HG03457 (cell line): ENCODE measurements around the gene MAPT.

Experiments used
- ATAC-seq: cut with Tn5 transposase; IDR thresholded peaks from one replicate; pipeline ENCODE4 v1.9.1; 2021; ENCODE audit warnings: moderate number of reproducible peaks; ENCODE audit not compliant: unreplicated experiment

The MAPT gene

DNA sequence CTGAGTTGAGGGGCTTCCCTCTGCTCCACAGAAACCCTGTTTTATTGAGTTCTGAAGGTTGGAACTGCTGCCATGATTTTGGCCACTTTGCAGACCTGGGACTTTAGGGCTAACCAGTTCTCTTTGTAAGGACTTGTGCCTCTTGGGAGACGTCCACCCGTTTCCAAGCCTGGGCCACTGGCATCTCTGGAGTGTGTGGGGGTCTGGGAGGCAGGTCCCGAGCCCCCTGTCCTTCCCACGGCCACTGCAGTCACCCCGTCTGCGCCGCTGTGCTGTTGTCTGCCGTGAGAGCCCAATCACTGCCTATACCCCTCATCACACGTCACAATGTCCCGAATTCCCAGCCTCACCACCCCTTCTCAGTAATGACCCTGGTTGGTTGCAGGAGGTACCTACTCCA is 130.7 kb downstream of the MAPT start:
- no peak for ATAC-seq

DNA sequence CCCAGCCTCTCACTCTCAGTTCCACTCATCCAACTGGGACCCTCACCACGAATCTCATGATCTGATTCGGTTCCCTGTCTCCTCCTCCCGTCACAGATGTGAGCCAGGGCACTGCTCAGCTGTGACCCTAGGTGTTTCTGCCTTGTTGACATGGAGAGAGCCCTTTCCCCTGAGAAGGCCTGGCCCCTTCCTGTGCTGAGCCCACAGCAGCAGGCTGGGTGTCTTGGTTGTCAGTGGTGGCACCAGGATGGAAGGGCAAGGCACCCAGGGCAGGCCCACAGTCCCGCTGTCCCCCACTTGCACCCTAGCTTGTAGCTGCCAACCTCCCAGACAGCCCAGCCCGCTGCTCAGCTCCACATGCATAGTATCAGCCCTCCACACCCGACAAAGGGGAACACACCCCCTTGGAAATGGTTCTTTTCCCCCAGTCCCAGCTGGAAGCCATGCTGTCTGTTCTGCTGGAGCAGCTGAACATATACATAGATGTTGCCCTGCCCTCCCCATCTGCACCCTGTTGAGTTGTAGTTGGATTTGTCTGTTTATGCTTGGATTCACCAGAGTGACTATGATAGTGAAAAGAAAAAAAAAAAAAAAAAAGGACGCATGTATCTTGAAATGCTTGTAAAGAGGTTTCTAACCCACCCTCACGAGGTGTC is 131.3 kb downstream of the MAPT start:
- ATAC-seq: no peak

DNA sequence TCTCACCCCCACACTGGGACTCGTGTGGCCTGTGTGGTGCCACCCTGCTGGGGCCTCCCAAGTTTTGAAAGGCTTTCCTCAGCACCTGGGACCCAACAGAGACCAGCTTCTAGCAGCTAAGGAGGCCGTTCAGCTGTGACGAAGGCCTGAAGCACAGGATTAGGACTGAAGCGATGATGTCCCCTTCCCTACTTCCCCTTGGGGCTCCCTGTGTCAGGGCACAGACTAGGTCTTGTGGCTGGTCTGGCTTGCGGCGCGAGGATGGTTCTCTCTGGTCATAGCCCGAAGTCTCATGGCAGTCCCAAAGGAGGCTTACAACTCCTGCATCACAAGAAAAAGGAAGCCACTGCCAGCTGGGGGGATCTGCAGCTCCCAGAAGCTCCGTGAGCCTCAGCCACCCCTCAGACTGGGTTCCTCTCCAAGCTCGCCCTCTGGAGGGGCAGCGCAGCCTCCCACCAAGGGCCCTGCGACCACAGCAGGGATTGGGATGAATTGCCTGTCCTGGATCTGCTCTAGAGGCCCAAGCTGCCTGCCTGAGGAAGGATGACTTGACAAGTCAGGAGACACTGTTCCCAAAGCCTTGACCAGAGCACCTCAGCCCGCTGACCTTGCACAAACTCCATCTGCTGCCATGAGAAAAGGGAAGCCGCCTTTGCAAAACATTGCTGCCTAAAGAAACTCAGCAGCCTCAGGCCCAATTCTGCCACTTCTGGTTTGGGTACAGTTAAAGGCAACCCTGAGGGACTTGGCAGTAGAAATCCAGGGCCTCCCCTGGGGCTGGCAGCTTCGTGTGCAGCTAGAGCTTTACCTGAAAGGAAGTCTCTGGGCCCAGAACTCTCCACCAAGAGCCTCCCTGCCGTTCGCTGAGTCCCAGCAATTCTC is 132.1 kb downstream of the MAPT start:
- no peak for ATAC-seq

DNA sequence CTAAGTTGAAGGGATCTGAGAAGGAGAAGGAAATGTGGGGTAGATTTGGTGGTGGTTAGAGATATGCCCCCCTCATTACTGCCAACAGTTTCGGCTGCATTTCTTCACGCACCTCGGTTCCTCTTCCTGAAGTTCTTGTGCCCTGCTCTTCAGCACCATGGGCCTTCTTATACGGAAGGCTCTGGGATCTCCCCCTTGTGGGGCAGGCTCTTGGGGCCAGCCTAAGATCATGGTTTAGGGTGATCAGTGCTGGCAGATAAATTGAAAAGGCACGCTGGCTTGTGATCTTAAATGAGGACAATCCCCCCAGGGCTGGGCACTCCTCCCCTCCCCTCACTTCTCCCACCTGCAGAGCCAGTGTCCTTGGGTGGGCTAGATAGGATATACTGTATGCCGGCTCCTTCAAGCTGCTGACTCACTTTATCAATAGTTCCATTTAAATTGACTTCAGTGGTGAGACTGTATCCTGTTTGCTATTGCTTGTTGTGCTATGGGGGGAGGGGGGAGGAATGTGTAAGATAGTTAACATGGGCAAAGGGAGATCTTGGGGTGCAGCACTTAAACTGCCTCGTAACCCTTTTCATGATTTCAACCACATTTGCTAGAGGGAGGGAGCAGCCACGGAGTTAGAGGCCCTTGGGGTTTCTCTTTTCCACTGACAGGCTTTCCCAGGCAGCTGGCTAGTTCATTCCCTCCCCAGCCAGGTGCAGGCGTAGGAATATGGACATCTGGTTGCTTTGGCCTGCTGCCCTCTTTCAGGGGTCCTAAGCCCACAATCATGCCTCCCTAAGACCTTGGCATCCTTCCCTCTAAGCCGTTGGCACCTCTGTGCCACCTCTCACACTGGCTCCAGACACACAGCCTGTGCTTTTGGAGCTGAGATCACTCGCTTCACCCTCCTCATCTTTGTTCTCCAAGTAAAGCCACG is 133.0 kb downstream of the MAPT start:
- no peak for ATAC-seq

DNA sequence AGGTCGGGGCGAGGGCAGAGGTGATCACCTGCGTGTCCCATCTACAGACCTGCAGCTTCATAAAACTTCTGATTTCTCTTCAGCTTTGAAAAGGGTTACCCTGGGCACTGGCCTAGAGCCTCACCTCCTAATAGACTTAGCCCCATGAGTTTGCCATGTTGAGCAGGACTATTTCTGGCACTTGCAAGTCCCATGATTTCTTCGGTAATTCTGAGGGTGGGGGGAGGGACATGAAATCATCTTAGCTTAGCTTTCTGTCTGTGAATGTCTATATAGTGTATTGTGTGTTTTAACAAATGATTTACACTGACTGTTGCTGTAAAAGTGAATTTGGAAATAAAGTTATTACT is 133.6 kb downstream of the MAPT start:
- no peak for ATAC-seq

DNA sequence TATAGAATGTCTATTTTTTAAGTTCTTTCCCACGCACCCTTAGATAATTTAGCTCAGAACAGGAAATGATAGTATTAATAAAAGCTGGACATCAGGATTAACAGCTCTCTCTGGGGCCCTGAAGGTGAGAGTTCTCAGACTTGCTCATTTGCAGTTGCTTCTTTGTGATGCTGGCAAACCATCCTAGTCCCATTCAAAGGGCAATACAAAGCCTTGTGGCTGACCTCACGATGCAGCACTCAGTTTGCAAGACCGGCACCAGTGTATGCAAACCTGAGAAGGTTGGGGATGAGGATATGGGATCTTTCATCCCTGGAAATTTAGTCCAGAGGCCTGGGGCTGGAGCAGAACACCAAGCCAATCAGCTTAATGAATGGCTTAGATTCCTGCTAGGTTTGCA is 134.0 kb downstream of the MAPT start:
- no peak for ATAC-seq

DNA sequence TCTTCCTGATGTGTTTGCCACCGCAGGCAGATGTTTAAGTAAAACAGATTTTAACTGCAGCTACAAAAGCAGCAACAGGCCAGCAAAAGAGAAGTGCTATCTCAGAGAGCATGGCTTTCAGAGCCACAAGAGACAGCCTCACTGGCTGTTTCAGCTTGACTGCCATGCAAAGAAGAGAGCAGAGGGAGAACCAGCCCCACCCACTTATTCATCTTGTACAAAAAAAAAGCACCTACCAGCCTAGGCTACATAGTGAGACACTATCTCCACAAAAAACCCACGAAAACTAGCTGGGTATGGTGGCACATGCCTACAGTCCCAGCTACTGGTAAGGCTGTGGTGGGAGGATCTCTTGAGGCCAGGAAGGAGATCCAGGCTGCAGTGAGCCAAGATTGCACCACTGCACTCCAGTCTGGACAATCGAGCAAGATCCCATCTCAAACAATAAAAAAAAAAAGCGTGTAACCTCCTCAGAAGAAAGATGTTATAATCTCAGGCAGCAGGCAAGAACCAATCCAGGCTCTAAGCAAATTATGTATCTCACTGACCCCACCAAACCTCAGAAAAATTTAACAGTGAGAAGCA is 134.7 kb downstream of the MAPT start:
- ATAC-seq: no peak

DNA sequence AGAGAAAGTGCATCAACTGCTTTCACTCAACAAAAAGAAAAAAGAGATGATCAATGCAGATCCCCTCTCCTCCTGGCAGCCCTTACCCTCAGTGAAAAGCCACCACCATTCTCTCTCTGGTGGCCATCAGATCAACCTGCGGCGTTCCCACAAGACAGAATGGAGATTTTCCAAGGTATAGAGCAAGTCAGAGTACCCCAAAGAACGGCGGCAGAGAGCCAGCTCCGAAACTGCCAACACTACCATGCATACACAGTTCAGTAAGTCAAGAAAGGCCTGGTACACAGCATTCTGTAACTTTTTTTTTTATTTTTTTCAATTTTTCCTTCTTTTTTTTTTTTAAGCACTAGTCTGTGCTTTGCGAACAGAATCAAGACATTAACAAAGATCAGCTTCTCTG is 135.3 kb downstream of the MAPT start:
- ATAC-seq: no peak

DNA sequence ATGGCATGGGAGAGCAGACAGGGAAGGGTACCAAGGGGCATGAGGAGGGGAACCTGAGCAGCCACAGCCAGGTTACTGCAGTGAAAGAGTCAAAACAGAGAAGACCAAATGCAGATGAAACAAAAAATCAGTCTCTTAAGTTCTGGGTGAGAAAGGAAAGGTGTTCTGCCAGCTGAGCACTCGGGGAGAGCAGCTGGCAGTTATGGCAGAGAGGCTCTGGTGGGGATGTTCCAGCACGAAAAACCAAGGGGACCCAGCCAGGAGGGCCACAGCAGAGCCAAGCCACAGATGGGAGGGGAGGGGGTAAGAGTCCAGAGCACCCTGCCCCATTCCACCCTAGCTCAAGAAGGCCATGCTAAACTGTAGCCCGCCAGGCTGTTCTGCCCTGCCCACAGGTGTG is 136.4 kb downstream of the MAPT start:
- no peak for ATAC-seq

DNA sequence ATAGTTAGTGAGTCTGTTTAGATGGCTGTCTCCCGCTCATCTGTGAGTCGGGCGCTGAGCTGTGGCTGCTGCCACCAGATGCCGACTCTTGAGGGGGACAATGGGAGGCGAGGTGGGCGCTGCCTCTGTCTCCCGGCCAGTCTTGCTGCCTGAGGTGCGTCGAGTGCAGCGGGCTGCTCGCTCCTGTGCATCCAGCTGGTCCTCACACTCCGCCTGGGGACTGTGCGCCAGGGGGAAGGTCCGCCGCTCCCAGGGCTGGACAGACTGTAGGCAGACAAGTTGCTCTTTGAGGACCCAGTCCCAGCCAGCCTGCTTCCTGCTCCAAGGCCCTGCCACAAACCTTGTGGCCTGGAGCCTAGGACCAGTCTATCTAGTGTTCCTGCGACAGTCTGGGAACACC is 137.1 kb downstream of the MAPT start:
- ATAC-seq: no peak

DNA sequence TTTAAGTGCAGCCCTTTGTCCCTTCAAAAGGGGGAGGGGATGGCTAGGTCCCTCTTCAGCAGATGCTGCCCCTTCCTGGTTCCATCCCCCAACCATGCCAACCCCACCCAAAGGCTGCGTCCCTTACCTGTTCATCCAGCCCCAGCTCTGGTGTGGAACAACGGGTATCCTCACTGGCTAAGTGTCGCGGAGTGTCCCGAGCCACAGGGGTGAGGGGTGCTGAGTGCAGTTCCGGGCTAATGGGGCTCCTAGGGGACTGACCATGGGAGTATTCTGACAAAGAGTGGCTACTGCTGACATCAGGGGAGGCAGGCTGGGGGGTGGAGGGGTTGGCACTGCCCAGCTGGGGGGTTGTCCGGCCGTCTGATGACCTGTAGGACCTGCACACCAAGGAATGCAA is 137.6 kb downstream of the MAPT start:
- ATAC-seq: no peak

DNA sequence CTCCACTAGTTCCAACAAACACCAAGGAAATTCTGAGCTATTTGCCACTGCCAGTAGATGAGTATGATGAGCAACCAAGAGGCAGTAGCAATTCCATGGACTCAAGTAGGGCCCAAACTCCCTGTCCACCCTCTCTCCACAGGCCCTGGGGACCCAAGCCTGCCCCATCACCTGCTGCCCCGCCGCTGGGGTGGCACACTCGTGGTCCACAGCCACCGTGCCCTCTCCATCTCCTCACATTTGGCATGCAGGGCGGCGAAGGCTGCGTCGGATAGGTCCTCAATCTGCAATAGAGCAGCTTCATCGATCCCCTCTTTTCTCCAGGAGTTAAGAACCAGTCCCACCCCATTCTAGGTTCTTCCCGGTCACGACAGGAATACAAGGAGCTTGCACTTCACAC is 138.6 kb downstream of the MAPT start:
- ATAC-seq: no peak

DNA sequence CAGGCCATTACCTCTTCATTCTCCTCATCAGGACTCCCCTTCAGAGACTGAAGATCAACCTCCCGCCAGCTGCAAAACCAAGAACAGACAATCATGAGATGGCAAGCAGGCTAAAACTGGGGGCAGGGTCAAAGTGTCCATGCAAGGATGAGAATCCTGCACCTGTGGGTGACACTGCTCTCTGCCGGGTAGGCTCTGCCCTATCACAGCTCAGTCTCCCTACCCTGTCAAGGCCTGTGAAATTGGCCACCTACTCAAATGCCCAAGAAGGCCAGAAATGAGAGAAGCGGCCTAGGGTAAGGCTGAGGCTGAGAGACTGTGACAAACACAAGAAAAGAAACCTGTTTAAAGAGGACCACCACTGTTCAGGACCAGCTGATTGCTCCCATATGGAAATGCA is 139.0 kb downstream of the MAPT start:
- no peak for ATAC-seq

DNA sequence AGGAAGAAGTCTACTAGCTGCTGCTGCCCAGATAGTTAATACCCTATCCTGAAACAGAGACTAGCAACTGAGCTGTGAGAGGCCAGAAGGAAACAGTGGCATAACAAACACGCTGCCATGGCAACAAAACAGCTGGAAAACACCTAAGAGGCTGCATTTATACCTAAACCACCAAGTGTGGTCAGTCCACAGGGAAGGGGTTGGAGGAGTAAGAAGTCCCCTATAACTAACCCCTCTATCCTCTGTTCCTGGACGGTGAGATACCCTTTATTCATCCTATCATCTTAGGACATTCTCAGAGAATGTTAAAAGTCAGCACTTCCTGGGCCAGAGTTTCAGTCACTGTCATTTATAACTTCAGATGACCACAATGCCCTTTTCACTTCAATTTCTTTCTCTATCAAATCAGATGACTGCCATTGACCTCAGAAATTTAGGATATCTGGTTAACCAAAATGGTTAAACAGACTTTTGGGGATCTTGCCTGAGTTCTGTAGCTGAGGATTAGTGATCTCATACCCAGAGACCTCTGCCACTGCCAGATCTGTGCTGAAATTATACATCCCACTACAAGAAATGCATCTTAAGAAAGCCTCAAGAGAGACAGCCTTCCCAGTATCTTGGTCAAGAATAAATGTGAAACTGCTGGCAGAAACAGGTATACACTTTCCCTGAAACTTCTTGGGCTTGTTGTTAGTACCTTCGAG is 140.9 kb downstream of the MAPT start:
- no peak for ATAC-seq

DNA sequence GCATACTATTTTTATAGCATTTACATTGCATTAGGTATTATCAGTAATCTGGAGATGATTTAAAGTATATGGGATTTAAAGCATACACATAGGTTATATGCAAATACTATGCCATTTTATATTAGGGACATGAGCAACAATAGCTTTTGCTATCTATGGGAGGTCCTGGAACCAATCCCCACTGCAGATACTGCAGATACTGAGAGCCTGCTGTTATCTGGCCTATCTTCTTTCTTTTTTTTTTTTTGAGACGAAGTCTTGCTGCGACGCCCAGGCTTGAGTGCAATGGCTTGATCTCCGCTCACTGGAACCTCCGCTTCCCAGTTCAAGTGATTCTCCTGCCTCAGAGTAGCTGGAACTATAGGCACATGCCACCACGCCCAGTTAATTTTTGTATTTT is 142.1 kb downstream of the MAPT start:
- no peak for ATAC-seq

DNA sequence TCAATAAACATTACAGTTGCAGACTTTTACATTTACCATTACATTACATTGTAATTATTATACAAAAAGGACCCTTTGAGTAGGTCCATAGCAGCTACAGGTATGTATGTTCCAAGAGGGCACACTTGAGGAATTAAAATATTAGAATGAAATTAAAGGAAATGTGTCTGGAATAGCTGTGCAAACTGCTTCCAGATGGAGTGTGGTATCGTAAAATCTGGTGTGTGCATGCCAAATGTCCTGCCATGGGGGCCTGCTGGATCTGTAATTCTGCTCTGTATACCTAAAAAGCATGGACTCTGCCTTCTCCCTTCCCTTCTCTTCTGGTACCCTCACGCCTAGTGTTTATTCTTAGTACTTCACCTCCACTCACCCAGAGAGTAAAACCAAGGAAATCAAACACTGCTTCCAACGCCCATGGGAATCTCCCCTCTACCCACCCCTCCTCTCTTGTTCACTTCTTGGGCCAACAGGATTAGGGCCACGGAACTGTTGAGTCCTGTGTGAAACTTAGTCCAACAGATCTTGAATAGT is 143.4 kb downstream of the MAPT start:
- no peak for ATAC-seq

DNA sequence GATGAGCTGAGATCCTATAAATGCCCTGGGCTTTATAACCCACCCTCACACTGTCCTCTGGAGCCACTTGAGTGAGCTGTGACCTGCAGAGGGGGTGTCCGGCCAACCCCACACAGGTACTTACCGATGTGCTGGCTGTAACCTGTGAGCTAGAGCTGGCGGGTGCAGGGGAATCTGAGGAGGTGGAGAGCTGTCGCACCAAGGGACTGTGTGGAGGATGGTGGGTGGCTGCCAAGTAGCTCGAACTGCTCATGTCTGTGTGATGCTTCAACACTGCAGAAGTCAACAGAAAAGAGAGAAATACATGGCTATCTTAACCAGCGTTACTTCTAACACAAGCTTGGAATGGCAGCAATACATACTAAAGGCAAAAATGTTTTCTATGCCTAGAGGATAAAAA is 144.1 kb downstream of the MAPT start:
- ATAC-seq: no peak

DNA sequence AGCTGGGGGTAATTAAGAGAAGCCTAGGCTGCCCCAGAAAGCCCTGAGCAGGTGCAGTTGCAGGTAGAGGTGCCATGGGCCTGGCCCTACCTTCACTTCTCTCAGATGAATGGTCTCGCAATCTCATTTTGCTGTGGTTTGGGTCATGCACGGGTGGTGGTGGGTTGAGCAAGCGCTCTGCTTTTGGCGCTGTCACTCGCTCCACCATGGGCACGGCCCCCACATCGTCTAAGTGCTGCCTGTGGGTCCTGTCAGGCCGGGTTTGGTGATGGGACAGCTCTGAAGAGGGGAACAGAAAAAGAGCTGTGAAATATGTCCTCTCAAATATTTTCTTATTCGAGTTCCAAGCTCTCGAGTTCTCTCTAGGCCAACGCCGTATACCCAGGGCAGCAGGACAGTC is 144.6 kb downstream of the MAPT start:
- ATAC-seq: no peak

DNA sequence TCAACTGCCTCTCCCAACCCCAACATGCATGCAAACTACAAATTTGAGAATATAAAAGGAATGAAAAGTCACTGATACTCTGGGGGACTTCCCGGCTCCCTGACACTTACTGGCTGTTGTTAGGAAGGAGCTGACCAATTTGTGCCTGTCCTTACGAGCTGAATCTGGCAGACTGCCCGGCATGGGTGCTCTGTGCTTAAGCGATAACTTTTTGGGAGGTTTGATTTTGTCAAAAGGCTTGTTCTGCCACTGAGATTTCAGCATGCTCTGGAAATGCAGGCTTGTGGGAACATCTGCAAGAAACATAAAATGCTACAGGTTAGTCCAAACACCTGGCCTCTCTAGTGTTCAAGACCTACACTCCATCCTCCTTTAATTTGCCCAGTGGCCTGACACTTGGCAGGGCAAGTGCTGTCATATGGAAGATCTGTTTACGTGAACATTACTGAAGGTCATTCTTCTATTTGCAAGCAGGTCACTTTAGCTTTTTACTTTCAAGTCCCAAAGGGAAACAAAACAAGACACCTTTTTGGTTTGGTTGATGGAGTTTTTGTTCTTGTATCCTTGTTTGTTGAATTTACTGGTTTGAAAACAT is 145.3 kb downstream of the MAPT start:
- ATAC-seq: no peak

DNA sequence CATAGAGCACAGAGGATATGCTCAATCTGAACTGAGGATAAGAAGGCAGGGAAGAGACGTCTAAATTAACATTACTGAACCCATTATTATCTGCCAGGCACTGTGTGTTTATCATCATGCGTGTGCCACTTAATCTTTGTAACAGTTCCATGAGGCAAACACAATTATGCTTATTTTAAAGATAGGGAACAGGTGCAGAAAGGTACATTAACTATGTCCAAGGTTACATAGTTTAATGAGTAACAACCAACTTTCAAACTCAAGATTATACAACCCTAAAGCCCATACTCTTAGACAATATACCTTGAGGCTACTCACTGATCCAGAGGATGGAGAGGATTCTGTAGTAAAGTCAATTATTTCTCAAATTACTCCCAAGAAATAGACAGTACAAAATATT is 147.9 kb downstream of the MAPT start:
- ATAC-seq: no peak
